GM12878 (cell line): ENCODE measurements around the gene SAP30L. TPM values are rescaled to one million over a fixed set of nuclear protein-coding genes. Genes with fewer than 3 reads are reported as not detected.

Experiments used
- ATAC-seq: fragments of 200-7000 bp; cut with Tn5 transposase; 3 replicates; pipeline ENCODE4 v1.9.1; 2020; ENCODE audit warnings: mild to moderate bottlenecking, moderate library complexity
- BruUV-seq: library from RNA; stranded (reverse); fragments of 400-500 nt; replicated peaks from 2 replicates; lab custom pipeline; 2021; lab: Mats Ljungman, UMichigan
- CTCF ChIA-PET: fragments of 300-600 bp; sonication (Branson Sonifier 250); formaldehyde crosslinking; extraction: SDS; loops from one replicate; lab custom pipeline; 2021; ENCODE audit warnings: inconsistent platforms; lab: Yijun Ruan, JAX
- POLR2A ChIA-PET: fragments of 350-600 bp; formaldehyde crosslinking; extraction: SDS; loops from one replicate; lab custom pipeline; 2021; ENCODE audit warnings: inconsistent platforms; lab: Charles Lee
- RAD21 ChIA-PET: fragments of 300-600 bp; sonication (Branson Sonifier 250); formaldehyde crosslinking; loops from one replicate; lab custom pipeline; 2023; ENCODE audit warnings: antibody characterized with exemption; ENCODE audit not compliant: unreplicated experiment; lab: Charles Lee
- SMC1A ChIA-PET: fragments of 300-600 bp; sonication (Branson Sonifier 250); formaldehyde crosslinking; loops from one replicate; lab custom pipeline; 2023; ENCODE audit not compliant: unreplicated experiment, uncharacterized antibody; lab: Charles Lee
- DNase-seq: peaks from one replicate; pipeline ENCODE4 v3.0.0-alpha.2; 2011; ENCODE audit warnings: low read depth, low spot score
- FAIRE-seq: peaks from 3 replicates; lab custom pipeline; 2011; peaks lifted over from hg19 to GRCh38; lab: Jason Lieb, UNC
- H2AFZ ChIP-seq: 2 replicates; pipeline ENCODE4 v1.6.0; 2011; ENCODE audit warnings: low read depth, low read length, control low read depth; ENCODE audit not compliant: control insufficient read depth
- H3K27ac ChIP-seq: 2 replicates; pipeline ENCODE4 v1.5.1; 2011; ENCODE audit warnings: control low read depth; ENCODE audit not compliant: control insufficient read depth, insufficient read depth
- H3K27me3 ChIP-seq, 2 experiments: replicated peaks in 1 of 2; 2 replicates each; pipeline versions ENCODE4 v1.6.0 to v1.6.1; 2011; ENCODE audit warnings: low read length in 1 of 2; ENCODE audit not compliant: control insufficient read depth in 2 of 2, insufficient read depth in 2 of 2
- H3K36me3 ChIP-seq, 2 experiments: 2 replicates each; pipeline ENCODE4 v1.5.1; 2011; ENCODE audit warnings: low read length in 1 of 2; ENCODE audit not compliant: control insufficient read depth in 2 of 2, insufficient read depth in 2 of 2
- H3K4me1 ChIP-seq: 2 replicates; pipeline ENCODE4 v1.6.1; 2011; ENCODE audit warnings: mild to moderate bottlenecking, low read length, moderate library complexity, mixed read lengths; ENCODE audit not compliant: control insufficient read depth, insufficient read depth
- H3K4me2 ChIP-seq: 2 replicates; pipeline ENCODE4 v1.6.0; 2011; ENCODE audit warnings: control low read depth; ENCODE audit not compliant: control insufficient read depth, insufficient read depth
- H3K4me3 ChIP-seq: fragments of 200-600 bp; sonication (generic); 2 replicates; pipeline ENCODE4 v1.5.1; 2016
- H3K79me2 ChIP-seq: 2 replicates; pipeline ENCODE4 v1.6.0; 2011; ENCODE audit warnings: low read length; ENCODE audit not compliant: control insufficient read depth, insufficient read depth
- H3K9ac ChIP-seq: 2 replicates; pipeline ENCODE4 v1.8.0; 2011; ENCODE audit warnings: low read length, control low read depth, mixed read lengths; ENCODE audit not compliant: control insufficient read depth, insufficient read depth
- H3K9me3 ChIP-seq: replicated peaks from 3 replicates; pipeline ENCODE4 v1.5.1; 2011; ENCODE audit warnings: mild to moderate bottlenecking, low read length; ENCODE audit not compliant: control insufficient read depth, insufficient read depth
- H4K20me1 ChIP-seq: 2 replicates; pipeline ENCODE4 v1.6.0; 2011; ENCODE audit not compliant: control insufficient read depth, insufficient read depth
- FOS ChIP-seq: IDR thresholded peaks from 3 replicates; pipeline ENCODE4 v1.6.1; 2011; ENCODE audit warnings: borderline replicate concordance; ENCODE audit not compliant: insufficient read length; ENCODE audit errors: extremely low read depth
- NFIC ChIP-seq: IDR thresholded peaks from 2 replicates; pipeline ENCODE4 v1.6.1; 2012; ENCODE audit warnings: low read depth, mild to moderate bottlenecking, inconsistent platforms, low read length, moderate library complexity
- POLR2AphosphoS5 ChIP-seq: IDR thresholded peaks from 2 replicates; pipeline ENCODE4 v1.6.1; 2011; ENCODE audit warnings: mild to moderate bottlenecking, low read length, inconsistent platforms
- WGBS: methylation state at CpG from one replicate; pipeline ENCODE4 v1.1.6; 2016; ENCODE audit warnings: low lambda C conversion rate; ENCODE audit not compliant: insufficient replicate concordance, insufficient coverage; ENCODE audit errors: missing lambda C conversion rate; 5-methylcytosine and 5-hydroxymethylcytosine counted together
- in situ Hi-C: fragments of 300-500 bp; cut with MboI; formaldehyde crosslinking; loops from 9 replicates; pipeline ENCODE4 v1.14.3; 2018; ENCODE audit warnings: mixed read lengths
- intact Hi-C: fragments of 100-400 bp; cut with micrococcal nuclease; formaldehyde crosslinking; loops from one replicate; pipeline ENCODE4 v1.14.2; 2022; ENCODE audit not compliant: unreplicated experiment
- polyA plus RNA-seq, 11 experiments: library from polyadenylated mRNA; depleted of rRNA in 4 of 11; unstranded in 6 of 11; stranded (reverse) in 5 of 11; fragments of >200 nt; fragmentation: Nextera tagmentation in 4 of 11; fragmentation: Illumina TruSeq in 1 of 11; extraction: Ambion mirVana in 4 of 11; extraction: Trizol in 1 of 11; gene quantifications; 1 replicate in 1 of 11; 2 replicates in 10 of 11; pipeline versions ENCODE4 v1.2.1 to v1.2.3, GENCODE V29; 2011 to 2016; ENCODE audit warnings: inconsistent platforms in 2 of 11, missing spikeins in 2 of 11, low read depth in 1 of 11
- total RNA-seq, 4 experiments: library from RNA; depleted of rRNA in 3 of 4; stranded (reverse); fragments of >200 nt in 3 of 4; fragmentation: Illumina TruSeq in 1 of 4; extraction: Trizol in 1 of 4; gene quantifications; 2 replicates each; pipeline versions ENCODE4 v1.2.1 to v1.2.3, GENCODE V29; 2013 to 2021
- TF ChIP-seq, protein P1 (sequence below): fragments of 450-650 bp; IDR thresholded peaks from 2 replicates; pipeline ENCODE4 v1.6.1; 2017; ENCODE audit warnings: mild to moderate bottlenecking

The SAP30L gene
- total and polyA plus RNA-seq, 10 of the 15 experiments (the other 5 are each of a cell fraction or from before 2014, with no cell fraction given), result 2.4 to 36.8 (median 15.7) TPM

DNA sequence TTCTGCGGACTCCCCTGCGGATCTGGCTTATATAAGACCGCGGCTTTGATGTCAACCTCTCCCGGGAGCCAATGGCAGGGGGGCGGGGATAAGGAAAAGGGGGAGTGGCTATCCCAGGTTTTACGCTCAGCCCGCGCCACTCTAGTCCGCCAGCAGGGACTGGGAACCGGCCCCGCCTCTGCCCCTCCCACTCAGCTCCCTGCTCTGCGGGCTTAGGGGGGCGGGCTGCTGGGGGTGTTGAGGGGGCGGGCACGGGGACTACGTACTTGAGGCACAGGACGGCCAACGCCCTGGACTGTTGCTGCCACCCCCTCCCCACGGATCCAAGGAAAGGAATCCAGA is 32.4 kb downstream of the SAP30L start, which contains the start of gene HAND1 (continued):
- TF ChIP-seq, protein P1, sequence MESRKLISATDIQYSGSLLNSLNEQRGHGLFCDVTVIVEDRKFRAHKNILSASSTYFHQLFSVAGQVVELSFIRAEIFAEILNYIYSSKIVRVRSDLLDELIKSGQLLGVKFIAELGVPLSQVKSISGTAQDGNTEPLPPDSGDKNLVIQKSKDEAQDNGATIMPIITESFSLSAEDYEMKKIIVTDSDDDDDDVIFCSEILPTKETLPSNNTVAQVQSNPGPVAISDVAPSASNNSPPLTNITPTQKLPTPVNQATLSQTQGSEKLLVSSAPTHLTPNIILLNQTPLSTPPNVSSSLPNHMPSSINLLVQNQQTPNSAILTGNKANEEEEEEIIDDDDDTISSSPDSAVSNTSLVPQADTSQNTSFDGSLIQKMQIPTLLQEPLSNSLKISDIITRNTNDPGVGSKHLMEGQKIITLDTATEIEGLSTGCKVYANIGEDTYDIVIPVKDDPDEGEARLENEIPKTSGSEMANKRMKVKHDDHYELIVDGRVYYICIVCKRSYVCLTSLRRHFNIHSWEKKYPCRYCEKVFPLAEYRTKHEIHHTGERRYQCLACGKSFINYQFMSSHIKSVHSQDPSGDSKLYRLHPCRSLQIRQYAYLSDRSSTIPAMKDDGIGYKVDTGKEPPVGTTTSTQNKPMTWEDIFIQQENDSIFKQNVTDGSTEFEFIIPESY, result no peak
- TF ChIP-seq FOS, result no peak

DNA sequence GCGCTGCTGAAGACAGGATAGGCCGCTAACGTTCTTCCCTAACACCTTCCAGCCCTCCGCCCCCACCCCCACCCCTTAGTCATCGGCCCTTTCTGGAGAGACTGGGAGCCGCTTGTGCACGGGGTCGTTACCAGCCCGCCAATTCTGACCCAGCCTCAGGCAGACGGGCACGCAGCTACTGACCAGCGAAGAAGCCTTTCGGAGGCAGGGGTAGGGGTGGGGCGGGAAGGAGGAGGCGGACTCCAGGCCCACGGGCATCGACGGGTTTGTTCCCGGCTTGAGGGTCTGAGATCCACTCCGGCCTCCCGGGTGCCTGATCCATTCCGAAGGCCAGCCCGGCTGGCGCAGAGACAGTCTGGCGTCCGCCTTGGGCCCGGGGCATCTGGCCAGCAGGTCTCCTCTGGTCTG is 33.0 kb downstream of the SAP30L start:
- Histone ChIP-seq H3K9me3 (no peaks in the 10 kb centered on the region; the same call in none of the 3 replicates), H3K27me3 (peaks cover 44 to 62% of the 10 kb centered on the region in 2 experiments), H3K4me3 (no peak overlapping the region), H3K27ac (no peak overlapping the region), H3K79me2 (no peaks in the 10 kb centered on the region), H4K20me1 (no peaks in the 10 kb centered on the region), H3K4me1 (peaks cover 8% of the 10 kb centered on the region), H3K36me3 (no peaks in the 10 kb centered on the region), H2AFZ (no peak overlapping the region), H3K4me2 (no peak overlapping the region), H3K9ac (no peak overlapping the region)
- intact Hi-C loops (no loop called here), in situ Hi-C loops (no loop called here)
- CTCF ChIA-PET, result no interaction called here
- ATAC-seq (no peak), DNase-seq (no peak), FAIRE-seq (no peak)
- SMC1A ChIA-PET, result no interaction called here
- no TSS peak for BruUV-seq
- POLR2A ChIA-PET, result no interaction called here
- RAD21 ChIA-PET, result no interaction called here
- WGBS, result 40% methylated on average over 26 of the region's 27 CpGs
- no peak for TF ChIP-seq POLR2AphosphoS5
- no peak for TF ChIP-seq NFIC
